ENCODE results near the gene TMEM131. TPM values are rescaled to one million over a fixed set of nuclear protein-coding genes. Genes with fewer than 3 reads are reported as not detected.

The TMEM131 gene
- total and polyA plus RNA-seq, 12 donors = 13.7 to 57.5 (median 34.0) TPM

GRCh38 chr2:97951155-97951680, 44.5 kb downstream of the TMEM131 start:
- WGBS, 4 donors = 88 to 100% (median 95%) methylated on average over 1 to 2 of the region's 2 CpGs
- Histone ChIP-seq H3K27ac (no peak overlapping the region), H3K9me3 (replicated peaks in 1 of 3) (no peaks in the 10 kb centered on the region), H3K36me3 (replicated peaks in 1 of 2) (no peaks in the 10 kb centered on the region), H3K4me3 (no peak overlapping the region), H3K27me3 (no peaks in the 10 kb centered on the region), H3K4me1 (replicated peaks in 1 of 2) (peaks cover 0 to 21% of the 10 kb centered on the region in 2 donors)
- no peak for DNase-seq
- TF ChIP-seq CTCF (IDR thresholded peaks at IDR 0.05) (no peak), POLR2A (IDR thresholded peaks at IDR 0.05) (no peak)
- intact Hi-C loops (cut with DNase I) = no loop called here

DNA sequence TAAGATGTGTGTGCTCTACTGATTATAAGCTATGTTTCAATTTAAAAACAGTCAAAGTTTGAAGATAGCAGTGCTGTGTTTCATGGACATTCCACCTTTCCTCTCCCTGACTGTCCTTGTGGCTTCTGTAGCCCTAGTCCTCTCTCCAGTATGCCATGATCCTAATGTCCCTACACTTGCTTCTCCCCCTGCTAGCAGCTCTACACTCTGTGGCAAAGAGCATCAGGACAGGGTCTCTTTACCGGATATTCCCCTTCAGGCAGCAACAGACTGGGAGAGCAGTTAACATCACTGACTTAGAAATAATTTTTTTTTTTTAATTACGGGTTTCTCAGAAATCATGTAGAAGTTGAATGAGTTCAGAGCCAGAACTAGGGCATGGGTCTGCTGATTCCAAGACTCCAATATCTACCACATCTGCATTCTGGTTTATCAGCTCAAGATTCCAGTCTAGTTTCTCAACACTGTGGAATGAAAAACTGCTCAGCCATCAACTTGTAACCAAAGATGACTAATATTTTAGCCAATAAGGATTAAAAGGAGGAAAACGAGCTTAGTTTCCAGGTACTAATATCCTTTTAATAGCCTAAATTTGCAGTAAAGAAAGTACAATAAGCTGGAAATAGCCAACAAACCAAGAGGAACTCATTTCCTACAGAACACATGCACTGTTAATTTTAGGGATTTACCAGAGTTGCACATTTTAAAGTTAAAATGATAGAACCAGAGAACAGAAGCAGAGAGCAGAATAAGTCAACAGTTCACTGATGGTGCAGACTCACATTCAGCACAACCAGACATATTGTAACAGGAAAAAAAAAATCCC, 45.2 kb downstream of the TMEM131 start:
- no peak for TF ChIP-seq CTCF (IDR thresholded peaks at IDR 0.05)
- no peak for TF ChIP-seq POLR2A (IDR thresholded peaks at IDR 0.05)
- Histone ChIP-seq H3K27me3 (no peaks in the 10 kb centered on the region), H3K4me3 (no peak overlapping the region), H3K9me3 (replicated peaks in 1 of 3) (no peaks in the 10 kb centered on the region), H3K36me3 (replicated peaks in 1 of 2) (no peaks in the 10 kb centered on the region), H3K27ac (no peak overlapping the region), H3K4me1 (replicated peaks in 1 of 2) (peaks cover 0 to 24% of the 10 kb centered on the region in 2 donors)
- WGBS, 4 donors = 58 to 71% (median 62%) methylated on average over 3 of the region's 3 CpGs
- intact Hi-C loops (cut with DNase I) = no loop called here
- no peak for DNase-seq

GRCh38 chr2:97948926-97949325, 46.8 kb downstream of the TMEM131 start:
- WGBS, 4 donors = 73 to 95% (median 81%) methylated on average over 4 of the region's 4 CpGs
- TF ChIP-seq CTCF (IDR thresholded peaks at IDR 0.05) (no peak), POLR2A (IDR thresholded peaks at IDR 0.05) (no peak)
- DNase-seq = no peak
- Histone ChIP-seq H3K4me3 (no peak overlapping the region), H3K36me3 (replicated peaks in 1 of 2) (no peaks in the 10 kb centered on the region), H3K27ac (no peak overlapping the region), H3K9me3 (replicated peaks in 1 of 3) (no peaks in the 10 kb centered on the region), H3K4me1 (replicated peaks in 1 of 2) (peaks cover 0 to 31% of the 10 kb centered on the region in 2 donors), H3K27me3 (no peaks in the 10 kb centered on the region)
- intact Hi-C loops (cut with DNase I) = no loop called here

GRCh38 chr2:97945791-97946190, 50.0 kb downstream of the TMEM131 start:
- Histone ChIP-seq H3K27ac (no peak overlapping the region), H3K36me3 (replicated peaks in 1 of 2) (no peaks in the 10 kb centered on the region), H3K9me3 (replicated peaks in 1 of 3) (no peaks in the 10 kb centered on the region), H3K4me3 (no peak overlapping the region), H3K27me3 (no peaks in the 10 kb centered on the region), H3K4me1 (replicated peaks in 1 of 2) (peaks cover 0 to 27% of the 10 kb centered on the region in 2 donors)
- DNase-seq = no peak
- intact Hi-C loops (cut with DNase I) = no loop called here
- WGBS, 4 donors = 30 to 49% (median 43%) methylated on average over 1 of the region's 1 CpG
- TF ChIP-seq POLR2A (IDR thresholded peaks at IDR 0.05) (no peak), CTCF (IDR thresholded peaks at IDR 0.05) (no peak)
